ENCODE measurements around the gene ABR.
A peak's percentile ranks its signal among the peaks of the same experiment; 100 is the strongest.
"Not testable (repeated sequence)": the region's sequence is repeated elsewhere in the genome, so short reads cannot be mapped to it uniquely, and the experiment has no call there.

ABR gene

DNA sequence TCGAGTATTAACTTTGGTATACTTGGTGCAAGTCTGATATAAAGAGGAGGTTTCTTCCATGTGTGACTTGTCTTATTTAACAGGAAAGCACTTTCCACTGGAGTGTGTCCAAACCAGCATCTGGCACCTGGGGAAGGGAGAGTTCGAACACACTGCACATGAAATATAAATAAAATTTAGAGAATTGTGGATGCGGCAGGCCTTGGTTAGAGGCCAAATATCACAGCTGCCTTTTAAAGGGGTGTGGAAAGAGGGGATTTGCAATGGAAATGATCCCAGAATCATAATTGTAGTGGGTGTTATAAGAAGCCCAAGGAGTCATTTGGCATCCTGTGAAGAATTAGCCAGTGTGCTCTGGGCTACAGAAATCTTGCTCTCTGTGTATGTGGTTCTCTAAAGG, 195.9 kb downstream of the ABR start:
- H3K9me3 Mint-ChIP-seq (ENCODE audit: low read depth), result no peaks in the 10 kb centered on the region
- H3K27me3 Mint-ChIP-seq, result no peaks in the 10 kb centered on the region
- no peak overlapping the region for H3K27ac Mint-ChIP-seq
- H3K4me1 Mint-ChIP-seq (ENCODE audit: low read depth), result peaks cover 6% of the 10 kb centered on the region
- no peak overlapping the region for H3K4me3 Mint-ChIP-seq
- H3K36me3 Mint-ChIP-seq, result no peaks in the 10 kb centered on the region

DNA sequence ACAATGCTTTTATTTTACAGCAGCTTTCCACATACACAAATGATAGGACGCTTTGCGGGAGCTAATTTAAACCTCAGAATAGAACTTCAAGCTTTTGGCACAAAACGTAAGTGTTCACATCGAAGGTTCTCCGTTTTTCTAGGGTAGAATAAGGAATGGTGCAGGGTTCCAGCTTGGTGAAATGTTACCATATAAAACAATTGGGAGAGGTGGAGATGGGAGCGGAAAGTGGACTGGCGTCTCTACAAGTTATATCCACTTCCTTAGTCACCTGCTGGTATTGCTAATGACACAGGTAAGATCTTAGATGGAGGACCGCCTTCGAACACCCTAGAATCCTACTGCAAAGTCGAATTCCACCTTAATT, 198.5 kb downstream of the ABR start:
- Mint-ChIP-seq H3K36me3 (no peaks in the 10 kb centered on the region), H3K4me1 (ENCODE audit: low read depth) (peaks cover 12% of the 10 kb centered on the region), H3K9me3 (ENCODE audit: low read depth) (no peaks in the 10 kb centered on the region), H3K27ac (peak overlapping the region; percentile 41), H3K4me3 (peak overlapping the region; percentile 86), H3K27me3 (peaks cover 16% of the 10 kb centered on the region)

DNA sequence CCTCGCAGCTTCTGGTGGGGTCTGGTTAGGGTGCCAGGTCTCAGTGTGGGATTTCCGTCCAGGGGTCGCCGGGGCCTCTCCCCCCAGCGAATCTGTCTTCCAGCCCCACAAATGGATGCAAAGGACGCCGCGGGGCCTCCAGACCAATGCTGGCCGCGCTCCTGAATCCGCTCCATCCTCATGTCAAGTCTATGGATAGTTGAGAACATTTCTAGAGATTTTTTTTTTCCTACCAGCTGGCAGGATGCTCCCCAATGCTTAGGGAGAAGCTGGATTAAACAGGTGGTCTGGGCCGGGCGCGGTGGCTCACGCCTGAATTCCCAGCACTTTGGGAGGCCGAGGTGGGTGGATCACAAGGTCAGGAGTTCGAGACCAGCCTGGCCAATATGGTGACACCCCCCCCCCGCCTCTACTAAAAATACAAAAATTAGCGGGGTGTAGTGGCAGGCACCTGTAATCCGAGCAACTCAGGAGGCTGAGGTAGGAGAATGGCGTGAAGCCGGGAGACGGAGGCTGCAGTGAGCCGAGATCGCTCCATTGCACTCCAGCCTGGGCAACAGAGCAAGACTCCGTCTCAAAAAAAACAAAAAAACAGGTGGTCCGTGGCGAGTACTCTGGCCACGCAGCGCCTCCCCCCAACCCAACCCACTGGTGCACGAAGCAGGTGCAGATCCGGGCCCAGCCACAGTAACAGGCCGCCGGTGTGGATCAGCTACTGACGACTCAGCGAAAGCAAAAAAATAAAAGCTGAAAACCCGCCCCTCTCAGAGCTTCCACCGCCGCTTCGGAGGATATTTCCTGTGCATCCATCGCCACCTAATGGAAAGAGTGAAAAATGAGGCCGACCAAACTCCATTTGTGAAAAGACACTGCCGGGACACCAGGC, 199.1 kb downstream of the ABR start:
- peak overlapping the region; percentile 41 for H3K27ac Mint-ChIP-seq
- peaks cover 12% of the 10 kb centered on the region for H3K4me1 Mint-ChIP-seq (ENCODE audit: low read depth)
- no peaks in the 10 kb centered on the region for H3K36me3 Mint-ChIP-seq
- H3K9me3 Mint-ChIP-seq (ENCODE audit: low read depth), result no peaks in the 10 kb centered on the region
- peaks cover 20% of the 10 kb centered on the region for H3K27me3 Mint-ChIP-seq
- H3K4me3 Mint-ChIP-seq, result peak overlapping the region; percentile 86

DNA sequence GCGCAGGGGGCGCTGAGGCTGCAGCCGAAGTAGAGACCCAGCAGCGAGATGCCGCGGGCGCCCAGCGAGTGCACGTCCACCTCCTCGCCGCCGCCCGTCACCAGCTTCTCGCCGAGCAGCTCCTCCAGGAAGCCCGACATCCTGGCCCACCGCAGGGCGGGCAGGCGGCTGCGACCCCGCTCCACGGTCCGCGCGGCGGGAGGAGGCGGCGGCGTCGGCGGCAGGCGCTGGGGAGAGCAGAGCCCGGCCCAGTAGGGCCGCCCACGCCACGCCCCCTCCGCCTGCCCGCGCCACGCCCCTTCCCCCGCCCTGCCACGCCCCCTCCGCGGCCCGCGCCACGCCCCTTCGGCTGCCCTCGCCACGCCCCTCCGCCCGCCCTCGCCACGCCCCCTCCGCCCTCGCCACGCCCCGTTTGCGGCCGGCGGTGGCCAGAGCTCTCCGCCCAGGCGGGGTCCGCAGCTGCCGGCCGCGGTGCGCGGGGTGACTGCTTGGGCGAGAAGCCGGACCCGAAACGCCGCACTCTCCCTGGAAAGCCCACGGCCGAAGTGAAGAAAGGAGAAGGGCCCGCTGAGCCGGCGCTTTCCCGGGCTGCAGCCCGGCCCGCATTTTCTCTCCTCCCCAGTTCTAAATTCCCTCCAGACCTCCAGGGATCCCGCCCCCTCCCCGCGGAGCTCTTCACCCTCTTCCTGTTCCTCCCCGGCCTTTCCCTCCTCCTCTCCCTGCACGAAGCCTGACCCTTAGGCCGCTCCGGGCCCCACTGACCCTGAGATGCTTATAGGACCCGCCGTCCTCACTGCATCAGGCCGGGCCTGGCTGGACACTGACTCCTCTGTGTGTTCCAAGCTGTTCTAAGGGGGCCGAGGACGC, 200.0 kb downstream of the ABR start, which contains the start of gene NXN:
Gene NXN, minus strand, starts transcription at position 238 of the 867 bp plus-strand sequence.
- H3K9me3 Mint-ChIP-seq (ENCODE audit: low read depth), result no peaks in the 10 kb centered on the region
- H3K4me1 Mint-ChIP-seq (ENCODE audit: low read depth), result peaks cover 12% of the 10 kb centered on the region
- no peak within 1 kb of the TSS for H3K27ac Mint-ChIP-seq
- peak within 1 kb of the TSS; percentile 81 for H3K4me3 Mint-ChIP-seq
- no peaks in the 10 kb centered on the region for H3K36me3 Mint-ChIP-seq
- H3K27me3 Mint-ChIP-seq, result peaks cover 23% of the 10 kb centered on the region

DNA sequence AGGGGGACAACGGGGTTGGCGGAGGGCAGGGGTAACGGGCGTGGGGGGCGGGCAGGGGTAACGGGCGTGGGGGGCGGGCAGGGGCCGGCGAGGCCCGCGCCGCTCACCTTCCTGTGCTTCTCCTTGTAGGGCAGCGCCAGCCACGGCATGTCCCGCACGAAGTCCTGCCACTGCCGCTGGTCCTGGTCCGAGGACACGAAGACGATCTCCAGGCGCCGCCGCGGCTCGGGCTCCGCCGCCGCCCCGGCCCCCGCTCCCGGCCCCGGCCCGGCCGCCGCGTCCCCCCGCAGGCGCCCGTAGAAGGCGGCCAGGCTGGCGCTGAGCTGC, 200.6 kb downstream of the ABR start:
- no peak overlapping the region for H3K27ac Mint-ChIP-seq
- no peaks in the 10 kb centered on the region for H3K9me3 Mint-ChIP-seq (ENCODE audit: low read depth)
- no peaks in the 10 kb centered on the region for H3K36me3 Mint-ChIP-seq
- peaks cover 12% of the 10 kb centered on the region for H3K4me1 Mint-ChIP-seq (ENCODE audit: low read depth)
- H3K27me3 Mint-ChIP-seq, result peaks cover 23% of the 10 kb centered on the region
- no peak overlapping the region for H3K4me3 Mint-ChIP-seq

GRCh38 chr17:978103-979093, 201.4 kb downstream of the ABR start:
- H3K27me3 Mint-ChIP-seq, result peaks cover 23% of the 10 kb centered on the region
- no peaks in the 10 kb centered on the region for H3K9me3 Mint-ChIP-seq (ENCODE audit: low read depth)
- H3K4me1 Mint-ChIP-seq (ENCODE audit: low read depth), result peaks cover 12% of the 10 kb centered on the region
- no peaks in the 10 kb centered on the region for H3K36me3 Mint-ChIP-seq
- peak overlapping the region; percentile 87 for H3K4me3 Mint-ChIP-seq
- H3K27ac Mint-ChIP-seq, result no peak overlapping the region

DNA sequence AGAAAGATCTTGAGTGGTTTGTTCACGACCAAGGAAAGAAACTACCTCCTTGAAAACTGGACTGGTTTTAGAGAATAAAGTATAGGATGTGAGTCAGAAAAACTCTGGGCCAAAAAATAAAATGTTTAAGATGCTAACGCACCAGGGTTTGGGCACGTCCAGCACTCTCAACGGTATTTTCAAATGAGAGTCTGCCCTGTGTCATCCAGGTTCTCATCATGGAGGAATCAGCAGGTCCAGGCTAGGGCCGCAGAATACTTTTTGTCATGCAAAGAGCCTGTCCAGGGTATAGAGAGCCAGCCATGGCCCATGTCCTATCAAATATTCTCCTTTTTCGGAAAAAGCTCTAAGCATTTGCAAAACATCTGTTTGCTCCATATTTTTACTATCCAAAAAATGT, 202.6 kb downstream of the ABR start:
- Mint-ChIP-seq H3K9me3 (ENCODE audit: low read depth) (no peaks in the 10 kb centered on the region), H3K27me3 (peaks cover 25% of the 10 kb centered on the region), H3K27ac (no peak overlapping the region), H3K4me1 (ENCODE audit: low read depth) (peaks cover 12% of the 10 kb centered on the region), H3K4me3 (no peak overlapping the region), H3K36me3 (no peaks in the 10 kb centered on the region)

DNA sequence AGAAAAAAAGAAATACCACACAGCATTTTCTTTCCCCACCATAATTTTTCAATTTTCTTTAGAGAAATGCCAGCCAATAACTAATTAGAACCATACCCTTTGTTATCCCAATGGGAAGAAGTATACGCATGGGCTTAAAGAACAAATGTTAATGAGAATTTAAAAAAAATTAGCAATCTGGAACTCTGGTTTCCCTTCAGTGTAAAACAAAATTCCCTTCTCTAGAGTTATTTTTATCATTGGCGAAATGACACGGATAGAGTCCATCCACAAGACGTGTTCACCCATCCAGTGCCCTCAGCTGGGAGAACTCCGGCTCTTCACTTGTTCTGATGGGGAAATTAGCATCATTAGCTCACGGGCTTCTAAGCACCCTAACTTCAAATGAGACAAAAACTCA, 203.5 kb downstream of the ABR start:
- no peaks in the 10 kb centered on the region for H3K36me3 Mint-ChIP-seq
- H3K4me3 Mint-ChIP-seq, result no peak overlapping the region
- H3K27me3 Mint-ChIP-seq, result peaks cover 25% of the 10 kb centered on the region
- H3K4me1 Mint-ChIP-seq (ENCODE audit: low read depth), result peaks cover 12% of the 10 kb centered on the region
- no peak overlapping the region for H3K27ac Mint-ChIP-seq
- no peaks in the 10 kb centered on the region for H3K9me3 Mint-ChIP-seq (ENCODE audit: low read depth)

- Mint-ChIP-seq H3K27ac (no peak overlapping the region), H3K27me3 (peaks cover 28% of the 10 kb centered on the region)
These were observed 204.3 kb downstream of the ABR start for GRCh38 chr17:975371-975915.

GRCh38 chr17:974778-975177, 205.0 kb downstream of the ABR start:
- not testable (repeated sequence) for H3K9me3 Mint-ChIP-seq (ENCODE audit: low read depth); H3K4me3 Mint-ChIP-seq; H3K36me3 Mint-ChIP-seq; H3K27ac Mint-ChIP-seq; H3K4me1 Mint-ChIP-seq (ENCODE audit: low read depth)
- peaks cover 33% of the 10 kb centered on the region for H3K27me3 Mint-ChIP-seq

More at GRCh38 chr17:975371-975915, 204.3 kb downstream of the ABR start:
- no peaks in the 10 kb centered on the region for H3K36me3 Mint-ChIP-seq
- no peak overlapping the region for H3K4me3 Mint-ChIP-seq
- H3K4me1 Mint-ChIP-seq (ENCODE audit: low read depth), result peaks cover 7% of the 10 kb centered on the region
- no peaks in the 10 kb centered on the region for H3K9me3 Mint-ChIP-seq (ENCODE audit: low read depth)

DNA sequence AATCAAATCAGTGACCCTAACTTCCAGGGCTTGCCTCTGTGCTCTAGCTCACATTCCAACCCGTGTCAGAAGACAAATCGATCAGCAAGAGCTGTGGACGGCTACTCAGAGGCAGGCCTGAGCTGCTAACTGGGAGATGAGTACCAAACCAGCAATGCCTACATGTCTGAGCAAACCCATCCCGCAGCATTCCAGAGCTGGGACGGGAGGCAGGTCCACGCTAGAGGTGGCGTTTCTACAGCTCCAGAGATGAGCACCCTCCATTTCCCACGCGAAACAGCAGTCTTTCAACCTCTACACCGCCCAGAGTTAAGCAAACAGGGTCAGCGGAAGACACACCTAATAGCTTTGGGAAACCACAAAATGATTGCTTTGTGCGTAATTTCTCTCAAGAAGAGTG, 206.7 kb downstream of the ABR start:
- Mint-ChIP-seq H3K27me3 (peaks cover 33% of the 10 kb centered on the region), H3K9me3 (ENCODE audit: low read depth) (no peaks in the 10 kb centered on the region), H3K36me3 (no peaks in the 10 kb centered on the region), H3K4me1 (ENCODE audit: low read depth) (peaks cover 6% of the 10 kb centered on the region), H3K27ac (no peak overlapping the region), H3K4me3 (no peak overlapping the region)

DNA sequence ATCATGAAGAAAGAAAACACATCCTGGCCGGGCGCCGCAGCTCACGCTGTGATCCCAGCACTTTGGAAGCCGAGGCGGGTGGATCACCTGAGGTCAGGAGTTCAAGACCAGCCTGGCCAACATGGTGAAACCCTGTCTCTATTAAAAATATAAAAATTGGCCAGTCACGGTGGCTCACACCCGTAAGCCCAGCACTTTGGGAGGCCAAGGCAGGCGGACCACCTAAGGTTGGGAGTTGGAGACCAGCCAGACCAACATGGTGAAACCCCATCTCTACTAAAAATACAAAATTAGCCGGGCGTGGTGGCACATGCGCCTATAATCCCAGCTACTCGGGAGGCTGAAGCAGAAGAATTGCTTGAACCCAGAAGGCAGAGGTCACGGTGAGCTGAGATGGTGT, 207.9 kb downstream of the ABR start:
- H3K36me3 Mint-ChIP-seq; H3K4me1 Mint-ChIP-seq (ENCODE audit: low read depth); H3K27ac Mint-ChIP-seq; H3K4me3 Mint-ChIP-seq; H3K9me3 Mint-ChIP-seq (ENCODE audit: low read depth): not testable (repeated sequence)
- peaks cover 27% of the 10 kb centered on the region for H3K27me3 Mint-ChIP-seq

- H3K36me3 Mint-ChIP-seq, result no peaks in the 10 kb centered on the region
- H3K4me3 Mint-ChIP-seq, result no peak overlapping the region
- no peak overlapping the region for H3K27ac Mint-ChIP-seq
- no peaks in the 10 kb centered on the region for H3K9me3 Mint-ChIP-seq (ENCODE audit: low read depth)
- H3K4me1 Mint-ChIP-seq (ENCODE audit: low read depth), result peaks cover 2% of the 10 kb centered on the region
- H3K27me3 Mint-ChIP-seq, result peaks cover 17% of the 10 kb centered on the region
These were observed 209.4 kb downstream of the ABR start for GRCh38 chr17:970364-970763.

DNA sequence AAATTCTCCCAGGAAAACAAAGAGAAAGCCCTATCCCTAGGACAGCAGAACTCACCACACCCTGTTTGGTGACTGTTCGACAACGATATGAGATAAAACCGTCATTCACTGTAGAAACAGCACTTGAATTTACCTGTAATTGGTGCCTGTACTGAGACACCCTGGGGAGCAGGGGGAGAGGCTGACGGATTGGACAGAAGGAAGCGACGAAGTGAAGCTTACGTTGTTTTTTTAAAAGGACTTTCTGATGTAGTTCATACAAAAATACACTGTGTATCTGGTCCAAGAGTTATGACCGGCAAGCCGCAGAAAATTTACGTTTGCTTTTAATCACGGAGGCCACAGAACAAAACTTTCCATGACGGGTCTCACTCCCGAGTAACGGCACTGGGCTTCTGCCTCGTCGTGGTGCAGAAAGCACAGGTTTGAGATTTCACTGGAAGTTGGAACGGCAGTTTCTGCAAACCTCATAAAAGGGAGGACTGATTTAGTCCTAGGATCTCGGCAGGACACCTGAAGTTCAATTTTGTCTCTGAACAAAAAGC, 209.9 kb downstream of the ABR start:
- H3K27ac Mint-ChIP-seq, result no peak overlapping the region

More for the DNA sequence above, 209.9 kb downstream of the ABR start:
- Mint-ChIP-seq H3K27me3 (peaks cover 17% of the 10 kb centered on the region), H3K4me3 (peak overlapping the region; percentile 1), H3K9me3 (ENCODE audit: low read depth) (no peaks in the 10 kb centered on the region), H3K36me3 (no peaks in the 10 kb centered on the region), H3K4me1 (ENCODE audit: low read depth) (peaks cover 2% of the 10 kb centered on the region)

Measured in activated naive CD8-positive, alpha-beta T cell (primary cell).